ENCODE data around the gene UBAC2. TPM values are rescaled to one million over a fixed set of nuclear protein-coding genes. Genes with fewer than 3 reads are reported as not detected.

The UBAC2 gene
- total RNA-seq, 2 donors from 2014 or later, result 74.2 to 75.3 TPM

DNA sequence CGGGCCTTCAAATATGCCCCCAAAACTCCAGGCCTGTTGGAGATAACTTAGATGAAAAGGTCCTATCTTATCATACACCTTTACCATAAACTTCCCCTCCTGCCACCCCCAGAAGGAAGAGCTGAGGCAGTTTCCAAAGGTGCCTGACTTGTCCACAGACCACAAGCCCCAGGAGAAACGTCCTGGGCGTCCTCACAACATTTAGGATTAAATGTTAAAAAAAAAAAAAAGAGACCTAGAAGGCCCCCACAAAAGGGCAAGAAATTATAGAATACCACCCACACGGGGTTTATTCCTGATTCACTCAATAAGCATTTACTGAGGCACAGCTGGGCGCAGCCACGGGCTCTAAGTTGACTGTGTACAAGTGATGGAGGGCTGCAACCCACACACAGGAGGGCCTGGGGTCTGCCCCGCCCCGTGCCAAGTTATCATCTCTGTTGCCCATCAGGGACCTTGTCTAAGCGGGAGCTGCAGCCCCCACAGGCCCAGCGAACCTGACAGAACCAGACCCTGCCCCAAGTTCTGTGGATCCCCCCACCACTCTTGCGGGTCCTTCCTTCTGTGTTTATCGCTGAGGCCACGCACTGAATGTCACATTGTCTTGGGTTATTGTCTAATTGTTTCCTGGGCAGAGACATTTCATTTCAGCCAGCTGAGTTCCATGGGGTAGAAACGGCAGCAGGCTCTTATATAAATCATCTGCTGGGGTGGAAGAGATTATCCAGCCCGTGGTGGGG lies 217.6 kb downstream of the UBAC2 start:
- H3K27me3 Mint-ChIP-seq, result no peaks in the 10 kb centered on the region
- no peak for ATAC-seq
- H3K9me3 ChIP-seq (ENCODE audit: control insufficient read depth, low read length, poor library complexity, severe bottlenecking), result no peaks in the 10 kb centered on the region
- H3K4me3 Mint-ChIP-seq, result no peak overlapping the region
- no peak overlapping the region for H3K27ac Mint-ChIP-seq
- DNase-seq, result no peak
- H3K36me3 Mint-ChIP-seq (ENCODE audit: low read depth), result no peaks in the 10 kb centered on the region
- peaks cover 27% of the 10 kb centered on the region for H3K4me1 Mint-ChIP-seq

DNA sequence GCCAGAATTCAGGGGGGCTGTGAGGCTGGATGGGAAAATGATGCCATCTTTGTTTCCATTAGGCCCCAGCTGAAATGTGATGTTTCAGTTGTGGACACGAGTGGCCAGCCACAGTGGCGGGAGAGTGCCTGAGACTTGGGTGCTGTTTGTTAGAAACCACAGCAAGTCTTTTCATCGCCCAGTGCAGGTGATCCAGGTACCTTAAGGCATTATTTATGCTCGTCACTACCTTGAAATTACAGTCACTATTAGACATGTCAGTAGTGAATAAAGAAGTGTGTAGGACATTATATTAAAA lies 218.1 kb downstream of the UBAC2 start:
- ATAC-seq, result no peak
- Mint-ChIP-seq H3K27me3 (no peaks in the 10 kb centered on the region), H3K36me3 (ENCODE audit: low read depth) (no peaks in the 10 kb centered on the region), H3K4me3 (no peak overlapping the region), H3K27ac (no peak overlapping the region), H3K4me1 (peaks cover 30% of the 10 kb centered on the region)
- H3K9me3 ChIP-seq (ENCODE audit: control insufficient read depth, low read length, poor library complexity, severe bottlenecking), result no peaks in the 10 kb centered on the region
- no peak for DNase-seq

DNA sequence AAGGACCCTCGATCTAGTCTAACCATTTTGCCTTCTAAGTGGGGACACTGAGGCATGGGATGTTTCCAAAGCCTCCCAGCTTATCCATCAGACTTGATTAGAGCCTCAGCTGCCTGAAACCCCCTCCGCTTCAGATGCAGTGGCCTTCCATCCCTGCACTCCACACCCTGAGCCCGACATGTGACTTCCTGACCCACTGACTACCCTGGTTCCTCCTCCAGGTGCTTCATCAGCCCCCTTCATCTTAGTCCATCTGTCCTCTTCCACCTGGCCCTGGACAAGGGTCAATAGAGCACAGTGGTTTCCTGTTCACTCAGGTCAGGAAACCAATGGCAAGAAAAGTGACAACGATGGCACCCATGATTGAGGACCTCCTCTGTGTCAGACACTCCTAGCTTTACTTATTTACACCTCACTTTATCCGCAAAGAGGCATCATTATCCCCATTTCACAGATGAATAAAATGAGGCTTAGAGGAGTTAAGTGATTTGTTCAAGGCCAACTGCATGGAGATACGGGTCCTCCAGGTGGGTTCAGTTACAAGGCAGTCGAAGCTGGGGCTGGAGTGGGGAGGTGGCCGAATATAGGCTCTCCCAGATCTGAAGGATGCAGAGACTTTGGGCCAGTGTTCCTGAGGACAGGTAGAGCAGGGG lies 219.1 kb downstream of the UBAC2 start:
- peaks cover 31% of the 10 kb centered on the region for H3K4me1 Mint-ChIP-seq
- H3K36me3 Mint-ChIP-seq (ENCODE audit: low read depth), result no peaks in the 10 kb centered on the region

GRCh38 chr13:99421271-99421670 lies 220.6 kb downstream of the UBAC2 start:
- ATAC-seq, result no peak
- Mint-ChIP-seq H3K36me3 (ENCODE audit: low read depth) (no peaks in the 10 kb centered on the region), H3K27ac (peak overlapping the region; percentile 80), H3K4me1 (peaks cover 43% of the 10 kb centered on the region), H3K4me3 (peak overlapping the region; percentile 77), H3K27me3 (no peaks in the 10 kb centered on the region)
- no peak for DNase-seq
- no peaks in the 10 kb centered on the region for H3K9me3 ChIP-seq (ENCODE audit: control insufficient read depth, low read length, poor library complexity, severe bottlenecking)

More for the DNA sequence above, 219.1 kb downstream of the UBAC2 start:
- H3K27ac Mint-ChIP-seq, result peak overlapping the region; percentile 80
- no peaks in the 10 kb centered on the region for H3K9me3 ChIP-seq (ENCODE audit: control insufficient read depth, low read length, poor library complexity, severe bottlenecking)
- no peaks in the 10 kb centered on the region for H3K27me3 Mint-ChIP-seq
- H3K4me3 Mint-ChIP-seq, result peak overlapping the region; percentile 85
- DNase-seq (no peak), ATAC-seq (no peak)

DNA sequence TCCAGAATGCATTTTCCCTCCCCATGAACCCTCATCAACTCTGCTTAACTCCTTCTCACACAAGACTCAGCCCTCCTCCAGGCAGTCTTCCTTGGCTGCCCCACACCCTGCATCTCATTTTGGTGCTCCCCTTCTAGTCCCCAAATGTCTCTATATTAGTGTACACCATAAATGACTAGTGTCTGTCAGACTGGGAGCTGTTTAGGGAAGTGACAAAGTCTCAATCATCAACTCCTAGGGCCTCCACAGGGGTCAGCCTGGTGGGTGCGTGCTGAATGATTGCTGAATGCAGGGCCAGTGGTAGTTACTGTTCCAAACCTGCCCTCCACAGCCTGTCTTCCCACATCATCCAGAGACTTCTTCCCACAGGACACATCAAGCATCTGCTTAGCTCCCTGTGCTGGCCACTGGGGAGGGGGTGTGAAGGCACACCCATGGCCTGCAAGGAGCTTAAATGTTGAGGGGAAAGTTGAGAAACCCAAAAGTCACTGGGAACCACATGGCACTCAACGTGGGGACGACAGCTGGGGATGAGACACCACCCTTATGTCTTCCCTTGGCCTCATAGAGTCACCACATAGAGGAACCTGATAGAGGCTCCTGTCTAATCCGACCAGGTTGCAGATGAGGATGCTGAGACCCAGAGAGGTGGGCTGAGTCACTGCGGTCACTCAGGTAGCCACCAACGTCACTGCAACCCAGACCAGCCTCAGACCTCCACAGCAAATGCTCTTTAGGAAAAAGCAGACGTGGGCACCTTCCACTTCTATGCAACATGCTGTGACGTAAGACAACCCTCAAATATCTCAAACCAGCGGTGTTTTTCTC lies 221.3 kb downstream of the UBAC2 start:
- no peak for DNase-seq
- Mint-ChIP-seq H3K27ac (peak overlapping the region; percentile 34), H3K27me3 (no peaks in the 10 kb centered on the region), H3K4me3 (peak overlapping the region; percentile 77), H3K36me3 (ENCODE audit: low read depth) (no peaks in the 10 kb centered on the region), H3K4me1 (peaks cover 45% of the 10 kb centered on the region)
- no peaks in the 10 kb centered on the region for H3K9me3 ChIP-seq (ENCODE audit: control insufficient read depth, low read length, poor library complexity, severe bottlenecking)
- ATAC-seq, result no peak

GRCh38 chr13:99422586-99423220 lies 222.0 kb downstream of the UBAC2 start:
- Mint-ChIP-seq H3K4me1 (peaks cover 42% of the 10 kb centered on the region), H3K4me3 (no peak overlapping the region), H3K36me3 (ENCODE audit: low read depth) (no peaks in the 10 kb centered on the region), H3K27ac (peak overlapping the region; percentile 34), H3K27me3 (no peaks in the 10 kb centered on the region)
- no peaks in the 10 kb centered on the region for H3K9me3 ChIP-seq (ENCODE audit: control insufficient read depth, low read length, poor library complexity, severe bottlenecking)
- DNase-seq, result no peak
- no peak for ATAC-seq

DNA sequence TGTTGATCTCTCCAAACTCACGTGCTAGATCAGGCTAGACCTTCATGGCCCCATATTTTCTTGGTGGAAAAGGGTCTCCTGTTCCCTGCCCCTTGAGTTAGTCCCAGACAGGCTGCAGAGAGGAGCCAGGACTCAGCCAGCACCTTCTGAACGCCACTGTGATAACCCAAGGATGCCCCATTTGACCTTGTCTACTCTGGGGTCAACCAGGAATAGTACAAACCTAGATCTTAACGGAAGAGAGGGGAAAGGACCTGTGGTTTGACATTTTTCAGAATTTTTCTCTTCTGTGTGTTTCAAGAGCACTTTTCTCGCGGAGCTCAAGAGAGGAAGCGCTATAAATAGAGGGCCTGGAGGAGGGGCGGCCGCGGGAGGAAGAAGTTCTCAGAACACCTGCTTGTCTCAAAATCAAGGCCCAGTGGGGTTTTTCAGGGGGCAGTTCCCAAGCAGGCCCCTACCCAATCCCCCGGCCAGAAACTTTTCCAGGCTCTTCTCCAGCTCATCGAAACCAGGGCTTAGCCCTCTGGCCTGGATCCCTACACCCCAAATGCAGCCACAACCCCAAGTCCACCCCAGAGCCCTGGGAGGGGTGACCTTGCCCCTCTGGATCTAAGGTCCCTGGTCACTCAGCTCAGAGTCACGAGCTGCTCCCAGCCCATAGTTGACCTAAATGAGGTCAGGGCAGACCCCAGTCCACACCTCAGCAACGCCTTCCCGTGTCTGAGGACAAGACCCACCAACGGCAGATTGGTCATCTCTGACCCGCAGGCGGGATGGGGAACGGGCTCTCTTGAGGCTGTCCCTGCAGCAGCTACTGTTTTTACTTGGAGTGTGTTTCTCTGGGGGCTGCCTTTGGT lies 225.1 kb downstream of the UBAC2 start:
- Mint-ChIP-seq H3K36me3 (ENCODE audit: low read depth) (no peaks in the 10 kb centered on the region), H3K27ac (peak overlapping the region; percentile 97), H3K4me1 (peaks cover 31% of the 10 kb centered on the region), H3K4me3 (peak overlapping the region; percentile 87), H3K27me3 (no peaks in the 10 kb centered on the region)
- DNase-seq, result no peak
- H3K9me3 ChIP-seq (ENCODE audit: control insufficient read depth, low read length, poor library complexity, severe bottlenecking), result no peaks in the 10 kb centered on the region
- peak; percentile 72 for ATAC-seq

GRCh38 chr13:99426426-99426825 lies 225.8 kb downstream of the UBAC2 start:
- ATAC-seq (no peak), DNase-seq (no peak)
- peak overlapping the region; percentile 97 for H3K27ac Mint-ChIP-seq
- H3K4me3 Mint-ChIP-seq, result peak overlapping the region; percentile 60
- H3K27me3 Mint-ChIP-seq, result no peaks in the 10 kb centered on the region
- H3K4me1 Mint-ChIP-seq, result peaks cover 28% of the 10 kb centered on the region
- H3K9me3 ChIP-seq (ENCODE audit: control insufficient read depth, low read length, poor library complexity, severe bottlenecking), result no peaks in the 10 kb centered on the region
- no peaks in the 10 kb centered on the region for H3K36me3 Mint-ChIP-seq (ENCODE audit: low read depth)

DNA sequence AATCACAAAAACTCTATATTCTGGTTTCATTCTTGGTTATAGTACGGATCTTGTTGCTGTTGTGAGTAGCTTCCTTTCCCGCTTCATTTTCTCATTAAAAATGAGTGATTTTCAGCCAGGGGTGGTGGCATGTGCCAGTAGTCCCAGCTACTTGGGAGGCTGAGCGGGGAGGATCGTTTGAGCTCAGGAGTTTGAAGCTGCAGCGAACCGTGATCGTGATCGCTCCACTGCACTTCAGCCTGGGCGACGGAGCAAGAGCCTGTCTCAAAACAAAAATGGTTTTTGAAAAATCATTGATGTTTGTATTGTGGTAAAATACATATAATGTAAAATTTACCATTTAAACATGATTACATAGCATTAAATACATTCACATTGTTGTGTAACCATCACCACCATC lies 229.0 kb downstream of the UBAC2 start:
- peaks cover 2% of the 10 kb centered on the region for H3K36me3 Mint-ChIP-seq (ENCODE audit: low read depth)
- H3K4me3 Mint-ChIP-seq, result no peak overlapping the region
- ATAC-seq (no peak), DNase-seq (no peak)
- no peaks in the 10 kb centered on the region for H3K9me3 ChIP-seq (ENCODE audit: control insufficient read depth, low read length, poor library complexity, severe bottlenecking)
- no peak overlapping the region for H3K27ac Mint-ChIP-seq
- no peaks in the 10 kb centered on the region for H3K27me3 Mint-ChIP-seq
- H3K4me1 Mint-ChIP-seq, result peaks cover 45% of the 10 kb centered on the region

DNA sequence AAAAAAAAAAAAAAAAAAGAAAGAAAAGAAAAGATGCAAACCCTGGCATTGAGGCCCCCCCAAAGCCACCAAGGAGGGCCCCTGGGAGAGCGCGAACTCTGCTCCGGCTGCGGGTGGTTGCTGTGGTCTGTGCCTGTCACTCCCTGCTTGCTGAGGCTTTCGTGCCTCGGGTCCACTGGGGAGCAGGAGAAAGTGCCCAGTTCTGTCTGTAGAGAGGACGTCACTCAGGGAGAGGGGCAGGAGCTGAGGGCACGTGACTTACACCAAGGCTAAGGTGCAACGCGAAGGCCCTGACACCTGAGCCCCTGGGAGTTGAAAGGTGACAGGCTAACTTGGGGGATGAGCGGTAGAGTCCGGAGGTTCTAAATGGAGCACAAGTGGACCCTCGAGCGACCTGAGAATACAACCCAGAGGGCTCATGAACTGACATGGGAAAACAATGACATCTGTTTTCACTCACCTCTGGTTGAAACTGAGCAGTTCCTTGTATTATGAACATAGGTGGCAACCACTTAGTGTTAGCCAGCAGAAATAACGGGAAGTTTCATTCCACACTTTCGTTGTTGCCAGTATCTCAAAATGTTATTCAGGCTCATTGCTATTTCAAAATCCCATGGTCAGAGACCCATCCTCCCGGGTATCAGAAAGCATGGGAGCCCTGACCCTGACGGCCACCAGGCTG lies 231.4 kb downstream of the UBAC2 start:
- H3K36me3 Mint-ChIP-seq (ENCODE audit: low read depth), result peaks cover 2% of the 10 kb centered on the region
- no peaks in the 10 kb centered on the region for H3K9me3 ChIP-seq (ENCODE audit: control insufficient read depth, low read length, poor library complexity, severe bottlenecking)
- peak overlapping the region; percentile 100 for H3K27ac Mint-ChIP-seq
- no peak for ATAC-seq
- no peaks in the 10 kb centered on the region for H3K27me3 Mint-ChIP-seq
- DNase-seq, result no peak
- H3K4me3 Mint-ChIP-seq, result peak overlapping the region; percentile 88
- peaks cover 46% of the 10 kb centered on the region for H3K4me1 Mint-ChIP-seq

DNA sequence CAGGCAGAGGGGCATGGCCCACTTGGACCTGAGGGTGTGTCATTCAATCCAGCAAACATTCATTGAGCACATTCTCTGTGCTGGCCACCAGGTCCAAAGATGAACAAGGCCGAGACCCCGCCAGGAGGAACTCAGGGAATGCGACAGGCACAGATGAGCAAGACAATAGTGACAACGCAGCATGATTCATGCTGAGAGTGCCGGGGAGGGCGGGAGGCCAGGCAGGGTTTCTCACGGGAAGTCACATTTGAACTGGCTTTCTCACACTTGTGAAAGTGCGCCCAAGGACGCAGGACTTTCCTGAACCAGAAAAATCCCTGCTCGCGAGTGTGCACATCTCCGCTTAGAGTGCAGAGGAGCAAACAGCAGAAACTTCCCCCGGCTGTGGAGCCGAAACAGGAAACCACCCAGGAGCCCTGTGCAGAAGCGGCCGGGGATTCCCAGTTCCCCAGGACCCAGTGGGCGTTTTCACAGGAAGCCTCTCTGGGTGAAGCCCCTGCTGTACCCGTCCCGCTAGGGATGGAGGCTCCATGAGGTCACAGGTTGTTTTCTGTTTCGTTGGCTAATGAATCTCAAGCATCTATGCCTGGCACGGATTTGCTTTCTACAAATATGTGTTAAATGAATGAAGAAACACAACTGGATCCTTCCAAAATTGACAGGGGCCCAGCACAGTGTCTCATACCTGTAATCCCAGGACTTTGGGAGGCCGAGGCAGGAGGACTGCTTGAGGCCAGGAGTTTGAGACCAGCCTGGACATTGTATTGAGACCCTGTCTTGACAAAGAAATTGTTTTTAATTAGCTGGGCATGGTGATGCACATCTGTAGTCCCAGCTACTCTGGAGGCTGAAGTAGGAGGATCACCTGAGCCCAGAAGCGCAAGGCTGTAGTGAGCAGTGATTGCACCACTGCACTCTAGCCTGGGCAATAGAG lies 232.2 kb downstream of the UBAC2 start:
- DNase-seq, result peak; percentile 70 to 85 (median 75)
- Mint-ChIP-seq H3K4me3 (peak overlapping the region; percentile 88), H3K36me3 (ENCODE audit: low read depth) (peaks cover 2% of the 10 kb centered on the region), H3K4me1 (peaks cover 49% of the 10 kb centered on the region), H3K27me3 (no peaks in the 10 kb centered on the region), H3K27ac (peak overlapping the region; percentile 100)
- ATAC-seq, result peak; percentile 60
- H3K9me3 ChIP-seq (ENCODE audit: control insufficient read depth, low read length, poor library complexity, severe bottlenecking), result no peaks in the 10 kb centered on the region
